ENCODE results near the gene ANKIB1.
"Not testable (repeated sequence)": the region's sequence is repeated elsewhere in the genome, so short reads cannot be mapped to it uniquely, and the experiment has no call there.

ANKIB1 gene

GRCh38 chr7:92331508-92331907 is 85.7 kb downstream of the ANKIB1 start:
- DNase-seq, result no peak

DNA sequence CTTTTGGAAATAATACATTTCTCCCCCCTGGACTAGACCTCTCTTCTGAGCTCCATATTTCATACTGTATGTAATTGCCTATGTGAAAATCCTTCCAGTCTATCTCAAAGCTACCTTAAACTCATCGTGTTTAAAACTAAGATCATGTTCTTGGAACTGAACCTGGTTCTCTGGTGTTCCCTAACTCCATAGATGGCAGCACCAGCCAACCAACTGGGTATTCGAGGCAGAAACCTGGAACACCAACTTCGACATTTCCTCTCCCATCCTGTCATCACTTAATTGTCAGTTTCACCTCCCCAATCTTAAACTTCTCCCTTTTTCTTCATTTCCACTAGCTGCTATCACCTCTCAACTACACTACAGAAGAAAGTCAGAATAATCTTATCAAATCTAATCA is 87.0 kb downstream of the ANKIB1 start:
- DNase-seq, result no peak

DNA sequence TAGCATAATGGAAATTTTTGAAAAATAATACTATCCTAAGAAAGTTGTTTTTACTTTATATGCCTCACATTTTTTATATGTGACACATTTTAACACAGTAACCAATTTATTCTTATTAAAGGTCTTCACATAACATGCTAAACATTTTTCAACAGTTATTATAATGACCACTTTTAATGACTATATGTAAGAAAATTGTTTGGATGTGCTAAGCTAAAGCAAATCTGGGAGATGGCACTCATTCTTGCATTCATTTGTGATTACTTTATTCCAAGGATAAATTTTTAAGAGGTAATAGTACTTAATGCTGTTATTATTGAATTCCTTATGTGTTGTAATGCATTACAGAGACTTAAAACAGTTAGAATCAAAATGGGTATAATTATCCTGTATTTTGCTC is 88.1 kb downstream of the ANKIB1 start:
- no peak for DNase-seq

- no peak for DNase-seq
These were observed 89.8 kb downstream of the ANKIB1 start for GRCh38 chr7:92335574-92335973.

DNA sequence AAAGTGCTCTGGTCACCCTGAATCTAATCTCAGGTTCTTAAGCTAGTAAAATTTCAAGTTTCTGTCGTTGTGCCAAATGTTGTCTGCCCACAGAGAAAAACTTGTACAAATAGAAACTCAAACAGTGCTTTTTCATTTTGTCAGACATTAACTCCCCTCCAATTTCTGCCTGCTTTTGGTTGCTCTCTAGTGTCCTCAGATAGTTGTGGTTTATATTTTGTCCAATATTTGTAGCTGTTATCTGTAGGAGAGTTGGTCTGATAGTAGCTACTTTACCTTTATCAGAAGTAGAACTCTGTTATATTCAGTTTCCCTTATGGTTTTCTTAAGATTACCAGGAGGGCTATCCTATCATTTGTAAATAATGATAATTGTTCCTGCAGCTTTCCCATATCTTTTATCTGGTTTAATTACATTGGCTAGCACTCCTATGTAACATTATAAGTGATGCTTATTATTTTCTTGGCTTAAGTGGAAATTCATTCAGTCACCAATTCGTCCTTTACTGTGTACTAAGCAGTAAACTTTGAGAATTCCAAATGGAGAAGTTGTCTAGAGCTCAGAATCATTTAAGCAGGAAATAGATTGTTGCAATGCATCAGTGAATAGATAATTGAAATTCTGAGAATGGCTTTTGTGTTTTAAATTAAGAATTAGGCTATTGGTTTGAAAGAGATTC is 91.0 kb downstream of the ANKIB1 start:
- no peak for DNase-seq

DNA sequence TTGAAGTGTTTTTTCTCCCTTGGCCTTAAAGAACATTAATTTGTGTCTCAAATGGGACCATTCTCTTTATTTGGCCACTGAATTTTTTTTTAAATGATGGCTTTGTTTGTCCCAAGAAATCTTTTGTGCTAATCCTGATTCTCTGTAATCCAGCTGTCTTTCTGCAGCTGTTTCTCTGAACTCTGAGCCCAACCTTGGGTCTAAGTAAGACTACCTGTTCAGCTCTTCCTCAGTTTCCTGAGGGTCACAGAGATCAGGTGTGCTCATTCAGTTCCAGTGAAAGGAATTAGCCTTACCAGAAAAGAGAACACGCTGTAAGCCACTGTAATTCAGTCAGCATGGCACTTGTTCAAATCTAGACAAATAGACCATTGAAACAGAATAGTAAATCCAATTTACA is 94.2 kb downstream of the ANKIB1 start:
- DNase-seq, result no peak

DNA sequence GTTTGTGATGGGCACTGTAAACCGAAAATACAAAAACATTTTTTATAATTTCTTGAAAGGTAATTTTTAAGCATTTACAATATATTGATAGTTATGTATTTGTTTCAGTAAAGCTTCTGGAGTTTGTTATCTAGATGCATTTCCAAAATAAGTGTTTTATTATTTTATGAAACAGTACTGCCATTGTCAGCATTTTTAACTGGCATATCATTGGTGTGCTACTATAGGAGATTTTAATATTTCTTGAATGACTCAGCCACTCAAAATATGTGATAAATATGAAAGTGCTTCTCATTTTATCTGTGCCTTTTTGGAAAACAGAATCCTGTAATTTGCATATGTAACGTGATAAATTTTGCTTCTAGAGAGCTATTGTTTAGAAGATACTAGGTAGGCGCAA is 97.9 kb downstream of the ANKIB1 start:
- no peak for DNase-seq

GRCh38 chr7:92352009-92352408 is 106.2 kb downstream of the ANKIB1 start:
- no peak for DNase-seq

DNA sequence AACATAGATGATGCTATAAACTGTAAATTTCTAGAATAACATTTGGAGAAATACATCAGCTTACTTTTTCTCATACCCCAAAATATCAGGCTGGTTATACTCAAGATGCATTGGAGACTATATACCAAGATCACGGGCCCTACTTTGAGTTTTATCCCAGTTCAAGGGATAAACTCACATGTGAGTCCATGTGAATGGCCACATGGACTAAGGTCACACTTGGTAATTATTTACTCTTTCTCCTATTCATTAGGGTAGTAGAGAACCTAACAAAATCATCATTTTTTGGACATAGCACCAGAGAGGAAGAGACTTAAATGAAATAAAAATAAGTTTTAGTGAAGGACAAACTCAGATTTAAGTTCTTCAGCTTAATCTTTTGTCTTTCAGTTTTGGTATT is 108.4 kb downstream of the ANKIB1 start:
- DNase-seq, result no peak

DNA sequence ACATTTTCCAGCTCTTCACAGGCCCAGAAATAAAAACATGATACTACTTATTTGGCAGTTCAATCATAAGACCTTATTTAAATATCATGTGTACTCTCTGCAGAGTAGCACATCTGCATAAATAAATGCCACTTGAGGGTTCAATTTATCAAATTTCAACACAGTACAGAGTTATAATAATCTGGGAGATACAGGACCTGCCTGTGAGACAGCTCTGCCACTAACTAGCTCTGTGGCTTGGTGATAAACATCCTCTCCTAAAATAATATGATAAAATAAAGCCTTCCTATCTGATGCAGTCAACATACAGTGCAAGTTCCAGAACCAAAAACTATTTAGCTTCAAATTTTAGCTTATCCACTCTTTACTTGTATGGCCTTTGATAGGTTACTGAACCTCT is 110.6 kb downstream of the ANKIB1 start:
- DNase-seq, result no peak

DNA sequence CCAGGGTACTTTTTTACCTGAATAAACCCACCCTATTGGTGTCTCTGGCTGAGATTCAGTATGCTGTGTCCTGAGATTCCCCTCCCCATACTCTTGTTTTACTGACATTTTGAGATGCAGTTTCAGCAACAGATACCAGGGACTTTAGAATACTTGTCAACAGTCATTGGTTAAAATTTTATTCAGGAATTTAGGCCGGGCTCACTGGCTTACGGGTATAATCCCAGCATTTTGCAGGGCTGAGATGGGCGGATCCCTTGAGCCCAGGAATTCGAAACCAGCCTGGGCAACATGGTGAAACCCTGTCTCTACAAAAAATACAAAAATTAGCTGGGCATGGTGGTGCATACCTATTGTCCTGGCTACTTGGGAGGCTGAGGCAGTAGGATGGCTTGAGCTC is 111.5 kb downstream of the ANKIB1 start:
- DNase-seq, result no peak

DNA sequence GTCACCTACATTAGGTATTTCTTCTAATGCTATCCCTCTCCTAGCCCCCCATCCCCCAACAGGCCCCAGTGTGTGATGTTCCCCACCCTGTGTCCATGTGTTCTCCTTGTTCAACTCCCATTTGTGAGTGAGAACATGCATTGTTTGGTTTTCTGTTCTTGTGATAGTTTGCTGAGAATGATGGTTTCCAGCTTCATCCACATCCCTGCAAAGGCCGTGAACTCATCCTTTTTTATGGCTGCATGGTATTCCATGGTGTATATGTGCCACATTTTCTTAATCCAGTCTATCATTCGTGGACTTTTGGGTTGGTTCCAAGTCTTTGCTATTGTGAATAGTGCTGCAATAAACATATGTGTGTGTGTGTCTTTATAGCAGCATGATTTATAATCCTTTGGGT is 113.4 kb downstream of the ANKIB1 start:
- DNase-seq, result not testable (repeated sequence)

DNA sequence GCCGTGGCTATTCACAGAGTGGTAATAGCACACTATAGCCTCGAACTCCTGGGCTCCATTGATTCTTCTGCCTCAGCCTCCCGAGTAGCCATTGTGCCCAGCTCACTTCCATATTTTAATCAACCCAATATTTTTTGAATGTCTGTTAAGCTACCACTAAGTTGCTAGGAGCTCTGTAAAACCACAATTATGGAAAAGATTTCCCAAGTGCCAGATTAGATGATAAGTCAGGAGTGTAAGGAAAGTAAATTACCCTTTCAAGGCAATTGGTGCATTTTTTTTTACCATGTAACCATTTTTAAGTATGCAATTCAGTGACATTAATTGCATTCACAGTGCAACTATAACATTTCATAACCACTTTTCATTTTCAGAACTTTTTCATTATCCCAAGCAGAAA is 114.0 kb downstream of the ANKIB1 start:
- DNase-seq, result no peak

DNA sequence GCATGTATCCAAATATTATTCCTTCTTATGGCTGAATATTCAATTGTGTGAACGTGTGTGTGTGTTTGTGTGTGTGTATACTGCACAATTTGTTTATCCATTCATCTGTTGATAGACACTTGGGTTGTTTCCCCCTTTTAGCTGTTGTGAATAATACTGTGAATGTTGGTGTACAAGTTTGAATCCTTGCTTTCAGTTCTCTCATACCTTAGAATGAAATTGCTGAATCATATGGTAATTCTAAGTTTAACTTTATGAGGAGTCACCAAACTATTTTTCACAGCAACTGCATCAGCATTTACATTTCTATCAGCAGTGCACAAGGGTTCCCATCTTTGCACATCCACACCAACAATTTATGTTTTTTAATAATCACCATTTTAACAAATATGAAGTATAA is 114.6 kb downstream of the ANKIB1 start:
- no peak for DNase-seq

GRCh38 chr7:92362131-92362530 is 116.4 kb downstream of the ANKIB1 start:
- DNase-seq, result no peak

DNA sequence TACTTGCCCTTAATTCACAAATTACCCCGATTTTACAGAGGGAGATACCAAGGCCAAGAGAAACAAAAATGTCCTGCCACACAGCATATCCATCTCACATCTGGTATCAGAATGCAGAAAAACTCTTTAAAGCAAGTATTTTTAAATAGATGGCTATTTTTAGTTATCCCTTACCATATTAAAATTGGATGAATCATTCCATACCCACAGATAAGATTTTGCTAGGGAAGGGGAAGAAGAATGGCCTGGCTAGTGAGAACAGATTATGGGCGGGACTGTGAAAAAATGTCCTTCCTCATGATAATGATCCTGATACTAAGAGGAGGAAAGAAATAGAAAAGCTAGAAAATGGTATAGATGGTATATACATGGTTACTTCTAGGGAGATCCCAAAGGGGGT is 121.0 kb downstream of the ANKIB1 start:
- DNase-seq, result no peak

DNA sequence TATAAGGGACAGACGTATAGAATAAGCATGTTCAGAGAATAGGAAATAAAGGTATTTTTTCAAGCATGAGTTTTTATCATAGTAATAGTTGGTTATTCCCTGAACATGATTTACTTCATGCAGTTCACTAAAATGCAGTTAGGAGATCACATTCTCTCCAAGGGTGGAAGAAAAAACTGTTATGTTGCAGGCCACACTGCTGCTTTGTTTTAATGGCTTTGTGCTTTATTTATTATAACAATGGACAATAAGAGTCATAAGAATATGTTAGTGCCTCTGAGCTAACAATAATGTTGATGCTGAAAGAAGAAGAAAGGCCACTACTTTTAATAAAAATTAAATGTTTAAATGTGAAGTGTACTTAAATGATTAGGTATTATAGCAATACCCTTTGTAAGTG is 123.0 kb downstream of the ANKIB1 start:
- no peak for DNase-seq

DNA sequence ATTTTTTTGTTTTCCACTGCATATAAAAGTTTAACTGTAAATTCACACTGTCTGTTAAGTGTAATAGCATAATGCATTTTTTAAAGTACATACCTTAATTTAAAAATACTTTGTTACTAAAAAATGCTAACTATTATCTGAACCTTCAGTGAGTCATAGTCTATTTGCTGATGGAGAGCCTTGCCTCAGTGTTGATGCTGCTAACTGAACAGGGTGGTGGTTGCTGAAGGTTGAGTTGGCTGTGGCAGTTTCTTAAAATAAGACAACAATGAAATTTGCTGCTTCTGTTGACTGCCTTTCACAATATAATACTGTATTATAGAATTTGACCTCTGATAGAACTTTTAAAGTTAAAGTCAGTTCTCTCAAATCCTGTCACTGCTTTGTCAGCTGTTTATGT is 129.2 kb downstream of the ANKIB1 start:
- DNase-seq, result no peak

DNA sequence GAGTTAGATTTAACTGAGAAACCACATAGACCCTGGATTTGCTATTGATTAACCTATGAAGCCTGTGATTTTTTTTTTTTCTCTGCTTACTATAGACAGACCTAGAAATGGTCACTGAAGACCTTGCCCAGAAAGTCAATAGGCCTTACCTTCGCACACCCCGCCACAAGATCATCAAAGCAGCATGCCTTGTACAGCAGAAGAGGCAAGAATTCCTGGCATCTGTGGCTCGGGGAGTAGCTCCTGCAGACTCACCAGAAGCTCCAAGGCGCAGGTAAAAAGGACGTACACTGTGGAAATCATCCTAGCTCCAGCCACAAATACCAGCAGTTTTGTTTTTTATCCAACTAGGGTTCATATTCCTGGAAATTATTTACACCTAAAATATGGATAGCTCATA is 145.3 kb downstream of the ANKIB1 start:
- no peak for DNase-seq

DNA sequence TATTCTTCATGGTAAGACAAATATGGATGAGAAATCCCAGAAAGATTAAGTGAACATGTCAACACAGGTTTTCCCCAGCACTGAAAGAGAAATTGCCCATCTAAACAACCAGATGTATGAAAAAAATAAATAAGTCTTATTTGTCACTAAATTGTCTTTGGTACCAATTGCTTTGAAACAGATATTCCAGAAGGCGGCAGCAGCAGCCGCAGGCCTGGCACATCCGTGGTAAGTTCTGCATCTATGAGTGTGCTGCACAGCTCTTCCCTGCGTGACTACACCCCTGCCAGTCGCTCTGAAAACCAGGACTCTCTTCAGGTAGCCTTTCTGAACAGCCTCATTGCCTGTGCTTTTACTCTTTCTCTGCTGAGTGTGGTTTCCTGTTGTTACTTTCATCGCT is 151.8 kb downstream of the ANKIB1 start:
- no peak for DNase-seq

- no peak for DNase-seq
These were observed 154.2 kb downstream of the ANKIB1 start for GRCh38 chr7:92400013-92400412.

DNA sequence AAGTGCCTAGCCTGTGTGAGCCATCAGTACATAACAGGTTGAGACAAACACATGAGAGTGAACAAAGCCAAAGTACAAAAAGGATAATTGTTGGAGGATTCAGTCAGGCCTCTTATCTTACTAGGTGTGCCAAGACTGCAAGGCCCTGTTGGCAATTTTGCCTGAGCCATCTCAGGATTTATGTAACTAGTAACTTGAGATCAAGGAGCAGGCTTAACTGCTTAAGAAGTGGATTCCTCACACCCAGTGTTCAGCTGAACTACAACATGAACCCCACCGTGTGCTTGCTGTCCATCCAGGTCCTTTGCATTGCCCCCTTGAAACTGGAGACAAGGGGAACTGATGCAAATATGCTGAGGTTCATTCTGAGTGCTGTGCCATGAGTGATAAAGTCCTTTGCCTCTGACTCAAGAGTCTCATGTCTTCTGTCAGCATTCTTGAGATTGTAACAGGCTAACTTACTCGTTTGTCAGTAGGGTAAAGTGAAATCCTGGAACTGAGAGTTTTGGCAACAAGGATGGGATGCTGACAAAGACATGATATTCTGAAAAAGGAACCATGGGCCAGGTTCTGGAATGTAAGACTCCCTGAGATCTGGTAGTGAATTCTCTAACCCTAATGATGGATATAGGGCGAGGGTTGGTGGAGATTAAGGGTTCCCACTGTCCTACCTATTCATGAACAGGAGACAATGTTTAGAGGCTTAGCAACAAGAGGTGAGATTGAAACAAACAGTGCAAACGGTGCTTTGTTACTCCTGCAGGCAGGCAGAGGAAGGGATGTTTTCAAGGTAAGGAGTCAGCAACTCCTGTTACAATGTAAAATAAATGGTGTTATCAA is 157.4 kb downstream of the ANKIB1 start:
- DNase-seq, result no peak

- DNase-seq, result no peak
These were observed 157.9 kb downstream of the ANKIB1 start for GRCh38 chr7:92403760-92404074.

DNA sequence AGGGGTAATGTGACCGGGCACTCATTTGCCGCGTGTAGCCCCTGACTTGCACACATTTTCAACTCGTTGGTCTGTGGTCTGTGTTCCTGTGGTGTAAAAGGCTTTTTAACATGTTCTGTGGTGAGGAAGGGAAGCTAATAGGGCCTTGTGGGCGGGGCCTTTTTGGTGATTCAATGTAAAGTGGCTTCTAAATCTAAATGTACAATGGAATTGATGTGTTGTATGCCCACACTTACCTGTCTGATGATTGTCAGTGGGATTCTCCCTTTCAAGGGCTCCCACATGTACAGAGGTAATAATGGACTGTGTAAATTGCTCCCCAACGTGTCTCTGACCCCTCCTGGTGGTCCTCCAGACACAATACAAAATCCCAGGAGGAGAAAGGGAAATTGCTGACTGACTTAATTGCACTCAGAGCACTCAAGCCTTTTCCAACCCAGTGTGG is 158.4 kb downstream of the ANKIB1 start:
- no peak for DNase-seq

DNA sequence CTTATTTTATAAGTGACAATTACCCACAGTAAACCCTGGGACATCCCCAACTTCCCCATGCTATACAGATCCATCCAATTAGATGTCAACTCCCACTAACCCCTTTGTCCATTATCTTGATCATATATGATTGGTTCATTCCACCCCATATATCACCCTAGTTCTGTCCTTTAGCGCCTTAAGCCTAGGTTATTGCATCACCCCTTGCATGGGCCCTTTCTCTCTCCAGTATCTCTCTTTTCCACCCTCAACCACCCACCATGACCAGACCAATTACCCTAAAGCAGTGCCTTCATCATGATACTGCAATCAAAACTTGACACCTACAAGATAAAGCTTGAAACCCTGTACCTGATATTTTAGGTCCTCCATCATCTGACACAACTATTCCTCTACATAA is 163.6 kb downstream of the ANKIB1 start:
- DNase-seq, result no peak

All from NCI-H2171 (cell line).